DND-41 (cell line): ENCODE measurements around the gene CDK15.

ENCODE experiments used
- ATAC-seq: fragments of 200-7000 bp; cut with Tn5 transposase; 3 replicates; pipeline ENCODE4 v1.9.1; 2021; ENCODE audit warnings: low read depth; ENCODE audit not compliant: insufficient read depth
- DNase-seq: peaks from one replicate; pipeline ENCODE4 v3.0.0-alpha.2; 2020
- H2AFZ ChIP-seq: 2 replicates; pipeline ENCODE4 v1.6.0; 2012; ENCODE audit warnings: low read depth, low read length
- H3K27ac ChIP-seq: 2 replicates; pipeline ENCODE4 v1.5.1; 2012; ENCODE audit warnings: low read length, inconsistent platforms
- H3K27me3 ChIP-seq: fragments of 200-600 bp; sonication (generic); 2 replicates; pipeline ENCODE4 v1.6.0; 2012; ENCODE audit warnings: low read length, mild to moderate bottlenecking, inconsistent platforms; ENCODE audit not compliant: insufficient read depth, poor library complexity
- H3K36me3 ChIP-seq: 2 replicates; pipeline ENCODE4 v1.5.1; 2012; ENCODE audit warnings: low read length, inconsistent platforms; ENCODE audit not compliant: insufficient read depth
- H3K4me1 ChIP-seq: 2 replicates; pipeline ENCODE4 v1.5.1; 2012; ENCODE audit warnings: mild to moderate bottlenecking, low read length; ENCODE audit not compliant: insufficient read depth
- H3K4me2 ChIP-seq: 2 replicates; pipeline ENCODE4 v1.6.0; 2012; ENCODE audit warnings: mild to moderate bottlenecking, moderate library complexity, low read length, inconsistent platforms; ENCODE audit not compliant: insufficient read depth
- H3K4me3 ChIP-seq, 2 experiments: fragments of 200-600 bp in 1 of 2; shearing (Covaris generic) in 1 of 2; 2 replicates each; pipeline ENCODE4 v1.5.1; 2012 to 2016; ENCODE audit warnings: inconsistent platforms in 2 of 2, low read length in 2 of 2, mild to moderate bottlenecking in 2 of 2, low read depth in 1 of 2, moderate library complexity in 1 of 2
- H3K79me2 ChIP-seq: 2 replicates; pipeline ENCODE4 v1.6.0; 2012; ENCODE audit warnings: low read length, inconsistent platforms; ENCODE audit not compliant: insufficient read depth
- H3K9ac ChIP-seq: 2 replicates; pipeline ENCODE4 v1.6.0; 2012; ENCODE audit warnings: low read depth, mild to moderate bottlenecking, inconsistent platforms, low read length, moderate library complexity
- H3K9me3 ChIP-seq: 2 replicates; pipeline ENCODE4 v1.5.1; 2012; ENCODE audit warnings: low read length, moderate library complexity, mild to moderate bottlenecking, inconsistent platforms; ENCODE audit not compliant: insufficient read depth, severe bottlenecking
- H4K20me1 ChIP-seq: 2 replicates; pipeline ENCODE4 v1.6.0; 2012; ENCODE audit warnings: low read length; ENCODE audit not compliant: insufficient read depth
- CTCF ChIP-seq: IDR thresholded peaks from 2 replicates; pipeline ENCODE4 v1.5.1; 2012; ENCODE audit warnings: borderline replicate concordance, low read length, moderate library complexity, mild to moderate bottlenecking; ENCODE audit not compliant: poor library complexity, severe bottlenecking; ENCODE audit errors: extremely low read depth
- EZH2 ChIP-seq: IDR thresholded peaks from 3 replicates; pipeline ENCODE4 v1.6.1; 2012; ENCODE audit warnings: borderline replicate concordance, low read depth, mild to moderate bottlenecking, moderate library complexity, low read length, inconsistent platforms; ENCODE audit not compliant: severe bottlenecking

CDK15 gene

DNA sequence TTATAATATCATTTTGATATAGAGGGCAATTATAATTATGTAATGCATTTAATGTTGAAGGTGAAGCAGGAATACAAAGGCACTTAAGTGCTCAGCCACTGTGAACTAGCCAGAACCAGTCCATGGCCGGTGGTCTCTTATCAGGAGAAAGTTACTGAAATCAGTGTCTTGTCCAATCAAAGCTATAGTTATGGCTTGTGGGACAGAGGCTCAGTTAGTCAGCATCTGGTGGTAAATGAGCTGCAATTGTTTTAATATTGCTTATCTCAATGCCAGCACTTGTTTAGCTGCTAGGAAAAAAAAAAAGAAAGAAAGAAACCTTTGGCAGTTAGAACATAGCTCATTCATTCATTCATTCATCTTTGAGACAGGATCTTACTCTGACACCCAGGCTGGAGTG is 21.8 kb upstream of the CDK15 start:
- Histone ChIP-seq H3K36me3 (no peaks in the 10 kb centered on the region), H3K9me3 (no peaks in the 10 kb centered on the region), H3K27ac (no peak overlapping the region), H2AFZ (no peak overlapping the region), H3K79me2 (peaks cover 11% of the 10 kb centered on the region), H3K4me3 (no peak overlapping the region), H3K9ac (no peak overlapping the region), H4K20me1 (no peaks in the 10 kb centered on the region), H3K27me3 (peaks cover 3% of the 10 kb centered on the region), H3K4me1 (peaks cover 17% of the 10 kb centered on the region), H3K4me2 (no peak overlapping the region)
- DNase-seq (no peak), ATAC-seq (no peak)
- TF ChIP-seq CTCF (no peak), EZH2 (no peak)

- Histone ChIP-seq H3K79me2 (peaks cover 5% of the 10 kb centered on the region), H3K4me2 (no peak overlapping the region), H3K27me3 (peaks cover 3% of the 10 kb centered on the region), H3K9me3 (no peaks in the 10 kb centered on the region), H3K4me1 (peaks cover 12% of the 10 kb centered on the region), H3K27ac (no peak overlapping the region), H4K20me1 (no peaks in the 10 kb centered on the region), H3K4me3 (no peak overlapping the region), H2AFZ (no peak overlapping the region), H3K36me3 (no peaks in the 10 kb centered on the region), H3K9ac (no peak overlapping the region)
- TF ChIP-seq CTCF, result no peak
- TF ChIP-seq EZH2, result no peak
- no peak for DNase-seq
- ATAC-seq, result no peak
Observed at GRCh38 chr2:201785135-201785534, 21.2 kb upstream of the CDK15 start.

- peaks cover 6% of the 10 kb centered on the region for H3K4me1 ChIP-seq
- no peaks in the 10 kb centered on the region for H4K20me1 ChIP-seq
- no peaks in the 10 kb centered on the region for H3K9me3 ChIP-seq
- H3K27me3 ChIP-seq, result peaks cover 3% of the 10 kb centered on the region
- no peak overlapping the region for H3K4me3 ChIP-seq
- no peak overlapping the region for H3K4me2 ChIP-seq
- ATAC-seq, result no peak
- no peaks in the 10 kb centered on the region for H3K36me3 ChIP-seq
- TF ChIP-seq CTCF, result no peak
- no peak for TF ChIP-seq EZH2
- no peak overlapping the region for H3K9ac ChIP-seq
- H2AFZ ChIP-seq, result no peak overlapping the region
- no peaks in the 10 kb centered on the region for H3K79me2 ChIP-seq
- no peak for DNase-seq
- no peak overlapping the region for H3K27ac ChIP-seq
Observed at GRCh38 chr2:201786471-201786870, 19.9 kb upstream of the CDK15 start.

GRCh38 chr2:201788371-201788770 is 18.0 kb upstream of the CDK15 start:
- no peak overlapping the region for H3K4me2 ChIP-seq
- H3K36me3 ChIP-seq, result no peaks in the 10 kb centered on the region
- no peak for ATAC-seq

More at GRCh38 chr2:201788371-201788770, 18.0 kb upstream of the CDK15 start:
- Histone ChIP-seq H3K27ac (no peak overlapping the region), H3K4me1 (no peaks in the 10 kb centered on the region), H3K79me2 (no peaks in the 10 kb centered on the region), H2AFZ (no peak overlapping the region), H4K20me1 (no peaks in the 10 kb centered on the region), H3K4me3 (no peak overlapping the region), H3K9me3 (no peaks in the 10 kb centered on the region), H3K27me3 (peaks cover 3% of the 10 kb centered on the region), H3K9ac (no peak overlapping the region)
- DNase-seq, result no peak
- TF ChIP-seq CTCF (no peak), EZH2 (no peak)
